ENCODE results near the gene IGLL1. TPM values are rescaled to one million over a fixed set of nuclear protein-coding genes. Genes with fewer than 3 reads are reported as not detected.

The IGLL1 gene
- total and polyA plus RNA-seq, 2 donors (not counting 3 experiments of a cell fraction or from before 2014, with no cell fraction given): not detected

DNA sequence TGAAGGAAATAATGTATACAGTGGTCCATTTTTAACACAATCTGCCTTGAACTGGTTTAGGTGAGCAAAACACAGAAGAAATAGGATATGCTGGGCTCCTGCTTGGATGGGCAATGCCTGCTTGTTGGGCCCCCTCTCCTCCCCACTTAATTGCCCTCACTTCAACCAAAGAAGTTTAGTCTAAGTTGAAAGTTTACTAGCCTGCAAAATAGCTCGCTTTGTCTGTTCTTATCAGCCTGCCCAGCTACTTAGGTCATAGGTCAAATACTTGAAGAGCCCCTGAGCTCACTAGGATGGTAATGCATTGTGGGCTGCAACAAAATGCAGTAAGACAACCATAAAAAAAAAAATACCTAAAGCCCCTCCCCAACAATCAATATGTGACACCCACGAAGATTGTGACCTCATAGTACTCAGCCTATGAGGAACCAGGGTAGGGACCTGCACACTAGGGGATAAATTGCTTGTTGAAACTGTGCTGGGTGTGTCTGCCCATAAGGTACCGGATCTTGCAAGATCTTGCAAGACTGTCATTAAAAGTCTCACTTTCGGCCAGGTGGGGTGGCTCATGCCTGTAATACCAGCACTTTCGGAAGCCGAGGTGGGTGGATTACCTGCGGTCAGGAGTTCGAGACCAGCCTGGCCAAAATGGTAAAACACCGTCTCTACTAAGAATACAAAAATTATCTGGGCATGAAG, 41.1 kb upstream of the IGLL1 start:
- ChIA-PET CTCF (interaction anchor here (1.0 kb wide), 1 partner anchor 229 kb away, joined by 3 read pairs; no protein-coding TSS in a partner anchor), POLR2A (no interaction called here)
- Histone ChIP-seq H4K20me1 (replicated peaks; ENCODE audit: control insufficient read depth, extremely low read depth, insufficient read depth, low read length) (no peaks in the 10 kb centered on the region), H3K27ac (ENCODE audit: insufficient read depth, low read depth, low read length) (no peak overlapping the region), H3K36me3 (ENCODE audit: control insufficient read depth in 2 of 2, extremely low read depth in 1 of 2, insufficient read depth in 2 of 2, low read length in 2 of 2) (no peaks in the 10 kb centered on the region), H3K4me3 (replicated peaks in 1 of 3; ENCODE audit: insufficient read depth in 1 of 3, low read depth in 1 of 3, low read length in 3 of 3) (no peak overlapping the region), H2AFZ (ENCODE audit: low read depth, low read length) (no peak overlapping the region), H3K9me3 (replicated peaks; ENCODE audit: control insufficient read depth, insufficient read depth, low read length) (no peaks in the 10 kb centered on the region), H3K9ac (replicated peaks; ENCODE audit: extremely low read depth, insufficient read depth, low read length) (no peak overlapping the region), H3K27me3 (ENCODE audit: control insufficient read depth in 2 of 2, insufficient read depth in 2 of 2, low read length in 2 of 2) (peaks cover 0 to 9% of the 10 kb centered on the region in 2 experiments), H3K4me2 (ENCODE audit: insufficient read depth, low read length) (no peak overlapping the region), H3K79me2 (ENCODE audit: control insufficient read depth, insufficient read depth, low read length) (no peaks in the 10 kb centered on the region), H3K4me1 (ENCODE audit: control insufficient read depth, extremely low read depth, insufficient read depth, low read length) (no peaks in the 10 kb centered on the region), H3K9me1 (replicated peaks; ENCODE audit: control insufficient read depth, extremely low read depth, insufficient read depth, low read length) (no peaks in the 10 kb centered on the region)
- BruUV-seq (replicated peaks): no TSS peak
- intact Hi-C loops (cut with micrococcal nuclease): no loop called here
- FAIRE-seq (no peak), DNase-seq (ENCODE audit: low read depth, low spot score) (no peak)
- TF ChIP-seq EZH2 (IDR thresholded peaks at IDR 0.05; ENCODE audit: borderline replicate concordance, low read depth, low read length, severe bottlenecking) (no peak), POLR2AphosphoS5 (IDR thresholded peaks at IDR 0.05; ENCODE audit: insufficient read depth, low read depth, low read length) (no peak), POLR2A (IDR thresholded peaks at IDR 0.05; ENCODE audit: low read depth, low read length) (no peak), GATA2 (IDR thresholded peaks at IDR 0.05; ENCODE audit: insufficient read depth, insufficient read length, low read depth, low read length) (no peak)
- dilution Hi-C loops (cut with MboI; ENCODE audit: extremely low pct_ligation_motif_present, low sequenced_read_pairs): no loop called here

GRCh38 chr22:23613193-23613972, 33.3 kb upstream of the IGLL1 start:
- CTCF ChIA-PET: no interaction called here
- FAIRE-seq: no peak
- dilution Hi-C loops (cut with MboI; ENCODE audit: extremely low pct_ligation_motif_present, low sequenced_read_pairs): no loop called here

More at GRCh38 chr22:23613193-23613972, 33.3 kb upstream of the IGLL1 start:
- Histone ChIP-seq H3K9ac (replicated peaks; ENCODE audit: extremely low read depth, insufficient read depth, low read length) (no peak overlapping the region), H3K79me2 (ENCODE audit: control insufficient read depth, insufficient read depth, low read length) (no peaks in the 10 kb centered on the region), H3K4me1 (ENCODE audit: control insufficient read depth, extremely low read depth, insufficient read depth, low read length) (no peaks in the 10 kb centered on the region), H3K4me2 (ENCODE audit: insufficient read depth, low read length) (no peak overlapping the region), H3K36me3 (ENCODE audit: control insufficient read depth in 2 of 2, extremely low read depth in 1 of 2, insufficient read depth in 2 of 2, low read length in 2 of 2) (no peaks in the 10 kb centered on the region), H3K9me1 (replicated peaks; ENCODE audit: control insufficient read depth, extremely low read depth, insufficient read depth, low read length) (no peaks in the 10 kb centered on the region), H3K27ac (ENCODE audit: insufficient read depth, low read depth, low read length) (no peak overlapping the region), H3K27me3 (ENCODE audit: control insufficient read depth in 2 of 2, insufficient read depth in 2 of 2, low read length in 2 of 2) (peaks cover 3 to 4% of the 10 kb centered on the region in 2 experiments), H2AFZ (ENCODE audit: low read depth, low read length) (no peak overlapping the region), H3K9me3 (replicated peaks; ENCODE audit: control insufficient read depth, insufficient read depth, low read length) (no peaks in the 10 kb centered on the region), H4K20me1 (replicated peaks; ENCODE audit: control insufficient read depth, extremely low read depth, insufficient read depth, low read length) (no peaks in the 10 kb centered on the region), H3K4me3 (replicated peaks in 1 of 3; ENCODE audit: insufficient read depth in 1 of 3, low read depth in 1 of 3, low read length in 3 of 3) (no peak overlapping the region)
- intact Hi-C loops (cut with micrococcal nuclease): no loop called here
- BruUV-seq (replicated peaks): no TSS peak
- POLR2A ChIA-PET: no interaction called here
- TF ChIP-seq, protein P1, sequence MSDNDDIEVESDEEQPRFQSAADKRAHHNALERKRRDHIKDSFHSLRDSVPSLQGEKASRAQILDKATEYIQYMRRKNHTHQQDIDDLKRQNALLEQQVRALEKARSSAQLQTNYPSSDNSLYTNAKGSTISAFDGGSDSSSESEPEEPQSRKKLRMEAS (IDR thresholded peaks at IDR 0.05; ENCODE audit: insufficient read depth, insufficient read length): no peak
- TF ChIP-seq JUN (IDR thresholded peaks at IDR 0.05; ENCODE audit: borderline replicate concordance, insufficient read depth, insufficient read length, low read depth): no peak
- no peak for TF ChIP-seq FOS (IDR thresholded peaks at IDR 0.05; ENCODE audit: borderline replicate concordance, insufficient read depth, low read length)
- no peak for TF ChIP-seq POLR2AphosphoS5 (IDR thresholded peaks at IDR 0.05; ENCODE audit: insufficient read depth, low read depth, low read length)
- no peak for TF ChIP-seq MYC (IDR thresholded peaks at IDR 0.05; ENCODE audit: low read depth, low read length)
- no peak for TF ChIP-seq POLR2A (IDR thresholded peaks at IDR 0.05; ENCODE audit: low read depth, low read length)
- TF ChIP-seq EZH2 (IDR thresholded peaks at IDR 0.05; ENCODE audit: borderline replicate concordance, low read depth, low read length, severe bottlenecking): no peak
- TF ChIP-seq, protein P2, sequence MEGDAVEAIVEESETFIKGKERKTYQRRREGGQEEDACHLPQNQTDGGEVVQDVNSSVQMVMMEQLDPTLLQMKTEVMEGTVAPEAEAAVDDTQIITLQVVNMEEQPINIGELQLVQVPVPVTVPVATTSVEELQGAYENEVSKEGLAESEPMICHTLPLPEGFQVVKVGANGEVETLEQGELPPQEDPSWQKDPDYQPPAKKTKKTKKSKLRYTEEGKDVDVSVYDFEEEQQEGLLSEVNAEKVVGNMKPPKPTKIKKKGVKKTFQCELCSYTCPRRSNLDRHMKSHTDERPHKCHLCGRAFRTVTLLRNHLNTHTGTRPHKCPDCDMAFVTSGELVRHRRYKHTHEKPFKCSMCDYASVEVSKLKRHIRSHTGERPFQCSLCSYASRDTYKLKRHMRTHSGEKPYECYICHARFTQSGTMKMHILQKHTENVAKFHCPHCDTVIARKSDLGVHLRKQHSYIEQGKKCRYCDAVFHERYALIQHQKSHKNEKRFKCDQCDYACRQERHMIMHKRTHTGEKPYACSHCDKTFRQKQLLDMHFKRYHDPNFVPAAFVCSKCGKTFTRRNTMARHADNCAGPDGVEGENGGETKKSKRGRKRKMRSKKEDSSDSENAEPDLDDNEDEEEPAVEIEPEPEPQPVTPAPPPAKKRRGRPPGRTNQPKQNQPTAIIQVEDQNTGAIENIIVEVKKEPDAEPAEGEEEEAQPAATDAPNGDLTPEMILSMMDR (IDR thresholded peaks at IDR 0.05; ENCODE audit: extremely low read depth in 1 of 2, insufficient read depth in 1 of 2, low read depth in 1 of 2, low read length in 2 of 2): no peak
- no peak for TF ChIP-seq GATA2 (IDR thresholded peaks at IDR 0.05; ENCODE audit: insufficient read depth, insufficient read length, low read depth, low read length)
- no peak for DNase-seq (ENCODE audit: low read depth, low spot score)
